NCI-H446 treated with DMSO at 0.1 percent for 48 hours (cell line): ENCODE results near the gene DNAH8.

Experiments used
- DNase-seq: peaks from one replicate; lab custom pipeline; 2025; lab: John Stamatoyannopoulos, UW

DNAH8 gene

GRCh38 chr6:38702558-38703397 lies 12.3 kb upstream of the DNAH8 start, which contains the start of gene GLO1:
TSS of gene GLO1 (minus strand) at chr6:38703145. CDS start at chr6:38703054, 91 bp downstream.
- DNase-seq, result peak; percentile 98

GRCh38 chr6:38703949-38704590 lies 11.0 kb upstream of the DNAH8 start:
- no peak for DNase-seq

- no peak for DNase-seq
Measured at GRCh38 chr6:38705924-38706323, 9.2 kb upstream of the DNAH8 start.

- DNase-seq, result no peak
Measured at GRCh38 chr6:38708496-38708895, 6.6 kb upstream of the DNAH8 start.

GRCh38 chr6:38713812-38714211 lies 1.3 kb upstream of the DNAH8 start:
- DNase-seq, result no peak

- no peak for DNase-seq
Measured at GRCh38 chr6:38714239-38715015, 684 bp upstream of the DNAH8 start.

- DNase-seq, result no peak
Measured at GRCh38 chr6:38716825-38717224, 1.7 kb downstream of the DNAH8 start.

- no peak for DNase-seq
Measured at GRCh38 chr6:38719358-38719757, 4.2 kb downstream of the DNAH8 start.

GRCh38 chr6:38720295-38720694 lies 5.2 kb downstream of the DNAH8 start:
- no peak for DNase-seq

- no peak for DNase-seq
Measured at GRCh38 chr6:38722038-38722437, 6.9 kb downstream of the DNAH8 start.

- DNase-seq, result no peak
Measured at GRCh38 chr6:38722727-38723334, 7.7 kb downstream of the DNAH8 start.

GRCh38 chr6:38723783-38724182 lies 8.7 kb downstream of the DNAH8 start:
- no peak for DNase-seq

GRCh38 chr6:38724343-38724742 lies 9.2 kb downstream of the DNAH8 start:
- DNase-seq, result no peak

GRCh38 chr6:38725414-38726183 lies 10.5 kb downstream of the DNAH8 start:
- DNase-seq, result no peak

GRCh38 chr6:38728203-38728602 lies 13.1 kb downstream of the DNAH8 start:
- no peak for DNase-seq

- peak; percentile 73 for DNase-seq
Measured at GRCh38 chr6:38730140-38730862, 15.2 kb downstream of the DNAH8 start.

- DNase-seq, result no peak
Measured at GRCh38 chr6:38736951-38737350, 21.8 kb downstream of the DNAH8 start.

GRCh38 chr6:38738261-38738660 lies 23.1 kb downstream of the DNAH8 start:
- no peak for DNase-seq

GRCh38 chr6:38739532-38739931 lies 24.4 kb downstream of the DNAH8 start:
- no peak for DNase-seq

GRCh38 chr6:38749473-38749872 lies 34.4 kb downstream of the DNAH8 start:
- no peak for DNase-seq
